H1 (cell line): ENCODE measurements around the gene TNNT1. TPM values are rescaled to one million over a fixed set of nuclear protein-coding genes. Genes with fewer than 3 reads are reported as not detected.

Source experiments
- CTCF ChIA-PET: fragments of 300-600 bp; sonication (Branson Sonifier 250); formaldehyde crosslinking; loops from one replicate; lab custom pipeline; 2021; ENCODE audit not compliant: partially characterized antibody; lab: Charles Lee
- POLR2A ChIA-PET: fragments of 300-600 bp; sonication (Branson Sonifier 250); formaldehyde crosslinking; loops from one replicate; lab custom pipeline; 2021; ENCODE audit warnings: inconsistent platforms; ENCODE audit not compliant: partially characterized antibody; lab: Charles Lee
- DNase-seq, 2 experiments: peaks; one replicate each; pipeline versions ENCODE4 v3.0.0 to v3.0.0-alpha.2; 2010 to 2022; ENCODE audit warnings: low spot score in 2 of 2, low read depth in 1 of 2, mixed read lengths in 1 of 2
- FAIRE-seq: peaks from 2 replicates; lab custom pipeline; 2011; peaks lifted over from hg19 to GRCh38; lab: Jason Lieb, UNC
- H2AFZ ChIP-seq: 2 replicates; pipeline ENCODE4 v1.8.1; 2012; ENCODE audit warnings: low read length, inconsistent platforms
- H2AK5ac ChIP-seq: 2 replicates; pipeline ENCODE4 v1.6.1; 2013; ENCODE audit warnings: low read depth, low read length
- H2BK120ac ChIP-seq: replicated peaks from 2 replicates; pipeline ENCODE3; 2013; ENCODE audit warnings: low read depth, low read length, inconsistent platforms
- H2BK12ac ChIP-seq: 2 replicates; pipeline ENCODE4 v1.6.1; 2013; ENCODE audit warnings: low read depth, low read length
- H2BK15ac ChIP-seq: 2 replicates; pipeline ENCODE4 v1.6.1; 2013; ENCODE audit warnings: low read length
- H2BK20ac ChIP-seq: 2 replicates; pipeline ENCODE4 v1.6.1; 2013; ENCODE audit warnings: low read length
- H2BK5ac ChIP-seq: 2 replicates; pipeline ENCODE4 v1.6.1; 2013; ENCODE audit warnings: low read depth, low read length
- H3K14ac ChIP-seq: 2 replicates; pipeline ENCODE4 v1.6.1; 2013; ENCODE audit warnings: inconsistent platforms; ENCODE audit not compliant: insufficient read length
- H3K18ac ChIP-seq: 2 replicates; pipeline ENCODE4 v1.6.1; 2013; ENCODE audit warnings: low read length; ENCODE audit errors: extremely low read depth
- H3K23ac ChIP-seq: 2 replicates; pipeline ENCODE4 v1.6.1; 2013; ENCODE audit warnings: inconsistent platforms; ENCODE audit not compliant: insufficient read length
- H3K23me2 ChIP-seq: 2 replicates; pipeline ENCODE4 v1.6.1; 2013; ENCODE audit warnings: low read depth, low read length
- H3K27ac ChIP-seq: 2 replicates; pipeline ENCODE4 v1.6.1; 2011; ENCODE audit warnings: low read depth, low read length, inconsistent platforms
- H3K27me3 ChIP-seq, 4 experiments: replicated peaks in 1 of 4; 1 replicate in 1 of 4; 2 replicates in 3 of 4; pipeline versions ENCODE4 v1.6.1 to v1.8.1; 2011 to 2013; ENCODE audit warnings: low read length in 3 of 4, mild to moderate bottlenecking in 3 of 4, inconsistent platforms in 2 of 4, mixed read lengths in 2 of 4, moderate library complexity in 1 of 4; ENCODE audit not compliant: control insufficient read depth in 3 of 4, insufficient read depth in 3 of 4; ENCODE audit errors: extremely low read depth in 1 of 4
- H3K36me3 ChIP-seq, 4 experiments: 2 replicates each; pipeline versions ENCODE4 v1.6.1 to v1.8.1; 2011 to 2013; ENCODE audit warnings: mild to moderate bottlenecking in 4 of 4, low read length in 3 of 4, moderate library complexity in 2 of 4, control low read depth in 1 of 4, inconsistent platforms in 1 of 4; ENCODE audit not compliant: insufficient read depth in 4 of 4, control insufficient read depth in 2 of 4
- H3K4ac ChIP-seq: replicated peaks from 2 replicates; pipeline ENCODE3; 2013; ENCODE audit warnings: low read length, low read depth, mixed read lengths, inconsistent platforms; ENCODE audit not compliant: insufficient read length
- H3K4me1 ChIP-seq, 4 experiments: replicated peaks in 1 of 4; 1 replicate in 1 of 4; 2 replicates in 3 of 4; pipeline versions ENCODE4 v1.6.1 to v1.8.1; 2011 to 2013; ENCODE audit warnings: low read length in 3 of 4, inconsistent platforms in 2 of 4, mixed read lengths in 1 of 4; ENCODE audit not compliant: insufficient read depth in 4 of 4, control insufficient read depth in 3 of 4
- H3K4me2 ChIP-seq, 2 experiments: 2 replicates each; pipeline versions ENCODE4 v1.6.1 to v1.8.1; 2011 to 2013; ENCODE audit warnings: low read depth in 2 of 2, low read length in 2 of 2, control low read depth in 1 of 2, inconsistent platforms in 1 of 2, mild to moderate bottlenecking in 1 of 2; ENCODE audit not compliant: insufficient read depth in 1 of 2
- H3K4me3 ChIP-seq, 4 experiments: fragments of 200-600, 300-600 bp in 1 of 4; sonication (generic), shearing (Covaris generic), sonication (Bioruptor Twin) in 1 of 4; 2 replicates each; pipeline versions ENCODE4 v1.5.1 to v1.8.1; 2011 to 2016; ENCODE audit warnings: low read length in 4 of 4, low read depth in 3 of 4, control low read depth in 2 of 4, inconsistent platforms in 2 of 4, mild to moderate bottlenecking in 2 of 4, mixed read lengths in 1 of 4, moderate library complexity in 1 of 4; ENCODE audit not compliant: insufficient read depth in 2 of 4; ENCODE audit errors: extremely low read depth in 1 of 4
- H3K56ac ChIP-seq: replicated peaks from 2 replicates; pipeline ENCODE3; 2013; ENCODE audit warnings: low read depth, mild to moderate bottlenecking, mixed read lengths, low read length, inconsistent platforms; ENCODE audit not compliant: insufficient read length
- H3K79me1 ChIP-seq: 2 replicates; pipeline ENCODE4 v1.6.1; 2013; ENCODE audit warnings: low read depth, low read length, control low read depth
- H3K79me2 ChIP-seq, 2 experiments: 2 replicates each; pipeline versions ENCODE4 v1.6.1 to v1.8.1; 2012 to 2013; ENCODE audit warnings: low read length in 2 of 2, mild to moderate bottlenecking in 2 of 2, inconsistent platforms in 1 of 2; ENCODE audit not compliant: insufficient read depth in 2 of 2, control insufficient read depth in 1 of 2
- H3K9ac ChIP-seq, 4 experiments: replicated peaks in 1 of 4; 1 replicate in 1 of 4; 2 replicates in 3 of 4; pipeline versions ENCODE4 v1.6.1 to v1.8.1; 2011 to 2013; ENCODE audit warnings: low read depth in 3 of 4, low read length in 3 of 4, control low read depth in 2 of 4, mild to moderate bottlenecking in 2 of 4, moderate library complexity in 2 of 4, inconsistent platforms in 1 of 4; ENCODE audit errors: extremely low read depth in 1 of 4
- H3K9me3 ChIP-seq, 2 experiments: 2 replicates each; pipeline versions ENCODE4 v1.6.1 to v1.8.1; 2012 to 2013; ENCODE audit warnings: mild to moderate bottlenecking in 2 of 2, moderate library complexity in 2 of 2, control low read depth in 1 of 2, inconsistent platforms in 1 of 2, low read depth in 1 of 2, low read length in 1 of 2, mixed read lengths in 1 of 2; ENCODE audit not compliant: insufficient read depth in 2 of 2
- H4K20me1 ChIP-seq, 2 experiments: replicated peaks in 1 of 2; 2 replicates each; pipeline versions ENCODE3 to v1.8.1; 2011 to 2013; ENCODE audit warnings: inconsistent platforms in 2 of 2, low read length in 2 of 2, mild to moderate bottlenecking in 1 of 2; ENCODE audit not compliant: insufficient read depth in 2 of 2, control insufficient read depth in 1 of 2
- H4K5ac ChIP-seq: 2 replicates; pipeline ENCODE4 v1.6.1; 2013; ENCODE audit warnings: low read length, low read depth, mixed read lengths, inconsistent platforms; ENCODE audit not compliant: insufficient read length
- H4K8ac ChIP-seq: 2 replicates; pipeline ENCODE4 v1.8.0; 2013; ENCODE audit warnings: mild to moderate bottlenecking, moderate library complexity, low read length, inconsistent platforms; ENCODE audit not compliant: insufficient read depth; ENCODE audit errors: extremely low read depth
- H4K91ac ChIP-seq: replicated peaks from 2 replicates; pipeline ENCODE3; 2013; ENCODE audit warnings: low read length, mixed read lengths, inconsistent platforms; ENCODE audit not compliant: insufficient read length
- HDAC2 ChIP-seq, 2 experiments: fragments of 300-600 bp in 1 of 2; sonication (generic) in 1 of 2; IDR thresholded peaks; 2 replicates each; pipeline ENCODE4 v1.6.1; 2011 to 2012; ENCODE audit warnings: low read depth in 2 of 2, low read length in 2 of 2, mild to moderate bottlenecking in 2 of 2, moderate library complexity in 2 of 2, borderline replicate concordance in 1 of 2, inconsistent platforms in 1 of 2
- SRF ChIP-seq: IDR thresholded peaks from 2 replicates; pipeline ENCODE4 v1.6.1; 2011; ENCODE audit warnings: mild to moderate bottlenecking, low read depth, low read length, moderate library complexity
- TBP ChIP-seq: IDR thresholded peaks from 2 replicates; pipeline ENCODE4 v1.6.1; 2011; ENCODE audit warnings: low read depth, low read length, improper control_type of control experiment
- TCF12 ChIP-seq: IDR thresholded peaks from 2 replicates; pipeline ENCODE4 v1.6.1; 2011; ENCODE audit warnings: low read depth, mild to moderate bottlenecking, low read length
- YY1 ChIP-seq: IDR thresholded peaks from 2 replicates; pipeline ENCODE4 v1.6.1; 2011; ENCODE audit warnings: low read depth, mild to moderate bottlenecking, low read length
- WGBS, 2 experiments: shearing (Covaris generic) in 1 of 2; methylation state at CpG; one replicate each; pipeline versions ENCODE4 v1.1.6 to v1.1.7; 2013 to 2015; ENCODE audit warnings: low lambda C conversion rate in 2 of 2, mixed read lengths in 2 of 2, inconsistent platforms in 1 of 2, low coverage in 1 of 2, missing lambda C conversion rate in 1 of 2; ENCODE audit not compliant: insufficient replicate concordance in 2 of 2, insufficient coverage in 1 of 2, insufficient read length in 1 of 2; ENCODE audit errors: extremely low coverage in 1 of 2, missing lambda C conversion rate in 1 of 2; 5-methylcytosine and 5-hydroxymethylcytosine counted together
- polyA plus RNA-seq, 7 experiments: library from polyadenylated mRNA; depleted of rRNA in 3 of 7; stranded (reverse) in 5 of 7; unstranded in 2 of 7; fragments of >200 nt in 5 of 7; fragments of 200-250 nt in 2 of 7; gene quantifications; 1 replicate in 5 of 7; 2 replicates in 1 of 7; 4 replicates in 1 of 7; pipeline versions ENCODE4 v1.2.1 to v1.2.3, GENCODE V29; 2011 to 2013; ENCODE audit warnings: missing spikeins in 2 of 7, mixed read lengths in 2 of 7
- total RNA-seq: library from RNA; stranded (reverse); fragmentation: NEBNext Ultra II Directional; extraction: Animal tissue kit (Norgen Biotek cat#: 25700); gene quantifications from 2 replicates; pipeline ENCODE4 v1.2.1, GENCODE V29; 2021
- TF ChIP-seq, protein P1 (sequence below): IDR thresholded peaks from 2 replicates; pipeline ENCODE4 v1.6.1; 2012; ENCODE audit warnings: inconsistent platforms
- TF ChIP-seq, protein P2 (sequence below): IDR thresholded peaks from 2 replicates; pipeline ENCODE4 v1.6.1; 2011; ENCODE audit warnings: low read depth, mild to moderate bottlenecking, low read length; ENCODE audit not compliant: insufficient read depth

The TNNT1 gene
- total and polyA plus RNA-seq, 2 of the 8 experiments (the other 6 are each of a cell fraction or from before 2014, with no cell fraction given) = 69.6 to 107 TPM

DNA sequence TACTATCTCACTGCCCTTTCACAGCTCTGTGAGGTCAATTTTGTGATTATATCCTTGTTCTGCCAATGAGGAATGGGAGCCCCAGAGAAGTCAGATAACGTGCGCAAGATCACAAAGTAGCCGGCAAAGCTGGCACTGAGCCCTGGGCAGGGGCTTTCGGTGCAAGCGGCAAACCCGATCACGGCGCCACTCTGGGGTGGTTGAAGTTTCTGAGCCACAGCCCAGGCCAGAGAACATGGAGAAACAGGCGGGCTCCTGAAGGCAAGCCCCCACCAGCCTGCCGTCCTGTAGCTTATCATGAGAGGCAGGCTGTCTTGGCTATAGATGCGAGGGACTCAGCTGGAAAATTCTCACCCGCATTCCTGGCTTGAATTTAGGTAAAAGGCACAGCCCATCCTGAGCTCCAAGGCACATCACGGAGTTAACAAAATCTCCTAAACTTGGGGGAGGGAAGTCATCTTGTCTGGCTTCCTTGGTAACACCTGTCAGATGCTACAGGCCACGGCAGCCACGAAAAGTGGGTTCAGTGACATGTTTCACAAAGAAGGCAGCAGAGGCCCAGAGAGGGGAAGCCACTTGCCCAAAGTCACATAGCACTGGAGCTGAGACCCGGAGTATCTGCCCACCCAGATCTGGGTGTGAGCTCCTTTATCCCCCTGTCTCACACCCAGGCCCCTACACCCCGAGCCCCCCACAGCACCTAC is 12.5 kb downstream of the TNNT1 start:
- no peak overlapping the region for H3K4me3 ChIP-seq
- H3K18ac ChIP-seq = no peak overlapping the region
- no peak overlapping the region for H2BK15ac ChIP-seq
- H3K36me3 ChIP-seq = peaks cover 0 to 26% (median 4%) of the 10 kb centered on the region in 4 experiments; a peak in 4 of 8 replicates
- H2BK5ac ChIP-seq = no peak overlapping the region
- no peaks in the 10 kb centered on the region for H3K27me3 ChIP-seq
- H3K4me1 ChIP-seq = no peaks in the 10 kb centered on the region; a peak in 1 of 7 replicates
- no peaks in the 10 kb centered on the region for H3K79me1 ChIP-seq
- FAIRE-seq (no peak), DNase-seq (no peak)
- CTCF ChIA-PET = interaction anchor here (0.7 to 2.1 kb wide), 19 partner anchors 7 to 658 kb away, joined by 3 to 16 read pairs (median 4); partner anchors contain the start of genes DNAAF3, PPP1R12C and TNNT1
- no peak overlapping the region for H2AK5ac ChIP-seq
- POLR2A ChIA-PET = interaction anchor here (1.0 to 1.7 kb wide), 5 partner anchors 10 to 55 kb away, joined by 3 to 9 read pairs (median 3); partner anchors contain the start of gene PPP1R12C
- H3K9ac ChIP-seq = no peak overlapping the region
- H3K9me3 ChIP-seq = no peaks in the 10 kb centered on the region
- no peak overlapping the region for H2BK12ac ChIP-seq
- H3K56ac ChIP-seq = no peak overlapping the region
- H2BK120ac ChIP-seq = no peak overlapping the region
- H2AFZ ChIP-seq = no peak overlapping the region
- H4K20me1 ChIP-seq = no peaks in the 10 kb centered on the region
- no peak overlapping the region for H3K4ac ChIP-seq
- H3K27ac ChIP-seq = no peak overlapping the region
- no peak overlapping the region for H3K23ac ChIP-seq
- H3K23me2 ChIP-seq = no peaks in the 10 kb centered on the region
- H2BK20ac ChIP-seq = no peak overlapping the region
- H3K4me2 ChIP-seq = no peak overlapping the region
- no peak overlapping the region for H4K91ac ChIP-seq
- no peak overlapping the region for H4K8ac ChIP-seq
- H3K14ac ChIP-seq = no peak overlapping the region
- H4K5ac ChIP-seq = no peak overlapping the region
- 93% methylated on average over 17 of the region's 17 CpGs; no CpG with 5 or more reads in 1 of the 2 experiments for WGBS, 2 experiments
- H3K79me2 ChIP-seq = no peaks in the 10 kb centered on the region
- TF ChIP-seq SRF = no peak
- no peak for TF ChIP-seq YY1
- TF ChIP-seq, protein P1, sequence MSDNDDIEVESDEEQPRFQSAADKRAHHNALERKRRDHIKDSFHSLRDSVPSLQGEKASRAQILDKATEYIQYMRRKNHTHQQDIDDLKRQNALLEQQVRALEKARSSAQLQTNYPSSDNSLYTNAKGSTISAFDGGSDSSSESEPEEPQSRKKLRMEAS = no peak
- no peak for TF ChIP-seq TCF12
- TF ChIP-seq, protein P2, sequence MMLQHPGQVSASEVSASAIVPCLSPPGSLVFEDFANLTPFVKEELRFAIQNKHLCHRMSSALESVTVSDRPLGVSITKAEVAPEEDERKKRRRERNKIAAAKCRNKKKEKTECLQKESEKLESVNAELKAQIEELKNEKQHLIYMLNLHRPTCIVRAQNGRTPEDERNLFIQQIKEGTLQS = no peak
- TF ChIP-seq TBP = no peak
- no peak for TF ChIP-seq HDAC2 (IDR thresholded peaks at IDR 0.05; ENCODE audit: borderline replicate concordance in 1 of 2, low read depth in 2 of 2, low read length in 2 of 2)
